ENCODE measurements around the gene STX10.

DNA sequence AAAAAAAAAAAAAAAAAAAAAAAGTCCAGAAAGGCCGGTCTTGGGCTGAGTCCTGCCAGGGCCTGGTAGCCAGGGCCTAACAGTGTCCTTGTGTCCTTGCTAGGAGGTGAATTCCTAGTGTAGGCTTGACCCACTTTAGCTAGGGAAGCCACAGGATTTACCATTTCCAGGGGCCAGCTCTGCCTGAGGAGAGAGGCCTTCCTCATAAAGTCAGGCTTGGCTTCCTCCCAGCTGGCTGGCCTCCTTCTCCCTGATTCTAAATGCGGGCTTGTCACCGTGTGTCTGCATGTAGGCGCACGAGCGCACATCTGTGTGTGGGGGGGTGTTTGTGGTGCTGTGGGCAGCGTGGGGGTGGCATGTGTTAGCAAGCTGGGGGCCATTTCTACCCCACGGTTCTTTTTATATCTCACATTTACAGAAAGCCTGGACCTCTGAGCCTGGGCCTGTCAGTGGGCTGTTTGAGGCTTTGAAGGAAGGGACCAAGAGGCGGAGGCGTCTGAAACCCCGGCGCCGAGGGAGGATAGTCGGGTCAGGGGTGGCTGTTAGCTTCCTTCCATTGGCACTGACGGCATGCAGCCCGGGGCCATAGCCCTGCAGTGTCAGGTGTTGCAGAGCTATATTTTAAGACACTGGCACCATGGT lies 31.7 kb upstream of the STX10 start:
- TF ChIP-seq CHD2 (IDR thresholded peaks at IDR 0.05; ENCODE audit: low read length, partially characterized antibody), result no peak
- TF ChIP-seq CTCF (IDR thresholded peaks at IDR 0.05), result no peak
- no peak for TF ChIP-seq PHF8 (IDR thresholded peaks at IDR 0.05; ENCODE audit: borderline replicate concordance, low read depth)
- TF ChIP-seq EP300 (IDR thresholded peaks at IDR 0.05), result no peak
- TF ChIP-seq POLR2A (IDR thresholded peaks at IDR 0.05; ENCODE audit: low read length), result no peak
- TF ChIP-seq MAZ (IDR thresholded peaks at IDR 0.05; ENCODE audit: borderline replicate concordance, low read depth, low read length), result no peak
- TF ChIP-seq REST (IDR thresholded peaks at IDR 0.05), result no peak
- TF ChIP-seq, protein P1, sequence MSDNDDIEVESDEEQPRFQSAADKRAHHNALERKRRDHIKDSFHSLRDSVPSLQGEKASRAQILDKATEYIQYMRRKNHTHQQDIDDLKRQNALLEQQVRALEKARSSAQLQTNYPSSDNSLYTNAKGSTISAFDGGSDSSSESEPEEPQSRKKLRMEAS (IDR thresholded peaks at IDR 0.05), result no peak
- TF ChIP-seq RAD21 (conservative IDR thresholded peaks at IDR 0.05 in 1 of 2, IDR thresholded peaks at IDR 0.05 in 1 of 2), result no peak
- no peak for TF ChIP-seq HOXA7 (CRISPR knock-in tag; IDR thresholded peaks at IDR 0.05)
